RWPE2 (cell line): Measurements from ENCODE around the gene FAM107B.

Experiments used
- ATAC-seq: fragments of 200-7000 bp; cut with Tn5 transposase; 3 replicates; pipeline ENCODE4 v1.9.1; 2021; ENCODE audit warnings: low read depth
- DNase-seq: peaks from one replicate; pipeline ENCODE4 v3.0.0-alpha.2; 2020; ENCODE audit warnings: low spot score
- H3K27ac ChIP-seq: fragments of 450-650 bp; 2 replicates; pipeline ENCODE4 v1.5.1; 2017; ENCODE audit warnings: mild to moderate bottlenecking; ENCODE audit not compliant: poor library complexity, severe bottlenecking
- H3K27me3 ChIP-seq: fragments of 250-450 bp; sonication (Bioruptor Pico); 2 replicates; pipeline ENCODE4 v1.5.1; 2021; ENCODE audit warnings: mild to moderate bottlenecking, moderate library complexity; ENCODE audit not compliant: insufficient read depth, poor library complexity, severe bottlenecking
- H3K36me3 ChIP-seq: fragments of 250-450 bp; sonication (Bioruptor Pico); 2 replicates; pipeline ENCODE4 v1.5.1; 2020; ENCODE audit warnings: low read depth, mild to moderate bottlenecking, moderate library complexity
- H3K4me1 ChIP-seq: fragments of 250-450 bp; sonication (Bioruptor Pico); 2 replicates; pipeline ENCODE4 v1.5.1; 2021; ENCODE audit warnings: mild to moderate bottlenecking, moderate library complexity; ENCODE audit not compliant: insufficient read depth, poor library complexity, severe bottlenecking
- H3K4me3 ChIP-seq: fragments of 250-450 bp; sonication (Bioruptor Pico); 2 replicates; pipeline ENCODE4 v1.5.1; 2021; ENCODE audit warnings: mild to moderate bottlenecking, moderate library complexity; ENCODE audit not compliant: severe bottlenecking
- H3K9me3 ChIP-seq: fragments of 250-450 bp; sonication (Bioruptor Pico); 2 replicates; pipeline ENCODE4 v1.5.1; 2021; ENCODE audit warnings: mild to moderate bottlenecking, moderate library complexity; ENCODE audit not compliant: severe bottlenecking
- TF ChIP-seq, protein P1 (sequence below): fragments of 450-650 bp; IDR thresholded peaks from one replicate; pipeline ENCODE4 v1.5.1; 2017; ENCODE audit warnings: mild to moderate bottlenecking, moderate library complexity; ENCODE audit not compliant: poor library complexity, severe bottlenecking

Gene FAM107B

GRCh38 chr10:14670551-14671240, 104.0 kb downstream of the FAM107B start:
- no peak overlapping the region for H3K4me3 ChIP-seq
- H3K4me1 ChIP-seq: no peaks in the 10 kb centered on the region
- DNase-seq (no peak), ATAC-seq (peak; percentile 12; the same call in 1 of the 3 replicates)
- H3K27me3 ChIP-seq: no peaks in the 10 kb centered on the region
- H3K9me3 ChIP-seq: no peaks in the 10 kb centered on the region
- H3K27ac ChIP-seq: no peak overlapping the region
- no peaks in the 10 kb centered on the region for H3K36me3 ChIP-seq
- TF ChIP-seq, protein P1, sequence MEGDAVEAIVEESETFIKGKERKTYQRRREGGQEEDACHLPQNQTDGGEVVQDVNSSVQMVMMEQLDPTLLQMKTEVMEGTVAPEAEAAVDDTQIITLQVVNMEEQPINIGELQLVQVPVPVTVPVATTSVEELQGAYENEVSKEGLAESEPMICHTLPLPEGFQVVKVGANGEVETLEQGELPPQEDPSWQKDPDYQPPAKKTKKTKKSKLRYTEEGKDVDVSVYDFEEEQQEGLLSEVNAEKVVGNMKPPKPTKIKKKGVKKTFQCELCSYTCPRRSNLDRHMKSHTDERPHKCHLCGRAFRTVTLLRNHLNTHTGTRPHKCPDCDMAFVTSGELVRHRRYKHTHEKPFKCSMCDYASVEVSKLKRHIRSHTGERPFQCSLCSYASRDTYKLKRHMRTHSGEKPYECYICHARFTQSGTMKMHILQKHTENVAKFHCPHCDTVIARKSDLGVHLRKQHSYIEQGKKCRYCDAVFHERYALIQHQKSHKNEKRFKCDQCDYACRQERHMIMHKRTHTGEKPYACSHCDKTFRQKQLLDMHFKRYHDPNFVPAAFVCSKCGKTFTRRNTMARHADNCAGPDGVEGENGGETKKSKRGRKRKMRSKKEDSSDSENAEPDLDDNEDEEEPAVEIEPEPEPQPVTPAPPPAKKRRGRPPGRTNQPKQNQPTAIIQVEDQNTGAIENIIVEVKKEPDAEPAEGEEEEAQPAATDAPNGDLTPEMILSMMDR: no peak

GRCh38 chr10:14669576-14669975, 105.1 kb downstream of the FAM107B start:
- TF ChIP-seq, protein P1: no peak
- H3K27ac ChIP-seq: no peak overlapping the region
- no peaks in the 10 kb centered on the region for H3K36me3 ChIP-seq
- H3K4me3 ChIP-seq: no peak overlapping the region
- no peaks in the 10 kb centered on the region for H3K9me3 ChIP-seq
- no peaks in the 10 kb centered on the region for H3K27me3 ChIP-seq
- ATAC-seq (no peak), DNase-seq (no peak)
- H3K4me1 ChIP-seq: peaks cover 8% of the 10 kb centered on the region

DNA sequence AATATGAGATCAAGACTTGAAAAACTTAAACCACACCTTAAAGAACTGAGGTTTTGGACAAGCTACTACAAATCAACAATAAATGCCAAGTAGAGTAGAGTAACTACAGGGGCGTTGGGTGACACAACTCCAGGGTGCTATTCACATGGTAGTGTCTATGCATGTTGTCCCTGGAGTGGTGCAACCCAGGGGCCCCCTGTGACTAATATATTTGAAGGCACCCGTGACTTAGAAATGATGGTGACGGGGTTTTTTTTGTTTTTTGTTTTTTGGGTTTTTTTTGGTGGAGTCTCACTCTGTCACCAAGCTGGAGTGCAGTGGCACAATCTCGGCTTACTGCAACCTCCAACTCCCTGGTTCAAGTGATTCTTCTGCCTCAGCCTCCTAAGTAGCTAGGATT, 106.9 kb downstream of the FAM107B start:
- no peaks in the 10 kb centered on the region for H3K36me3 ChIP-seq
- H3K27me3 ChIP-seq: no peaks in the 10 kb centered on the region
- ATAC-seq (no peak), DNase-seq (no peak)
- peaks cover 8% of the 10 kb centered on the region for H3K4me1 ChIP-seq
- H3K9me3 ChIP-seq: no peaks in the 10 kb centered on the region
- TF ChIP-seq, protein P1: no peak
- no peak overlapping the region for H3K27ac ChIP-seq
- H3K4me3 ChIP-seq: no peak overlapping the region

GRCh38 chr10:14667280-14667679, 107.4 kb downstream of the FAM107B start:
- no peaks in the 10 kb centered on the region for H3K9me3 ChIP-seq
- no peak overlapping the region for H3K4me3 ChIP-seq
- H3K27ac ChIP-seq: no peak overlapping the region
- TF ChIP-seq, protein P1: no peak
- ATAC-seq: no peak
- DNase-seq: no peak
- no peaks in the 10 kb centered on the region for H3K36me3 ChIP-seq
- H3K4me1 ChIP-seq: peaks cover 8% of the 10 kb centered on the region
- no peaks in the 10 kb centered on the region for H3K27me3 ChIP-seq
